ENCODE results near the gene ANO3. TPM values are rescaled to one million over a fixed set of nuclear protein-coding genes. Genes with fewer than 3 reads are reported as not detected.

ANO3 gene
- total RNA-seq, 1 donor from 2014 or later: 8.2 TPM

- H3K4me3 ChIP-seq: no peak overlapping the region
- intact Hi-C loops (cut with DNase I): no loop called here
- H3K27ac ChIP-seq: no peak overlapping the region
- no peaks in the 10 kb centered on the region for H3K9me3 ChIP-seq
- no peaks in the 10 kb centered on the region for H3K27me3 ChIP-seq
- DNase-seq (ENCODE audit: low spot score in 2 of 2): no peak
- no peaks in the 10 kb centered on the region for H3K36me3 ChIP-seq
- no peaks in the 10 kb centered on the region for H3K4me1 ChIP-seq
- no peak for TF ChIP-seq CTCF (IDR thresholded peaks at IDR 0.05)
Observed at GRCh38 chr11:26335903-26336302, 4.0 kb downstream of the ANO3 start.

DNA sequence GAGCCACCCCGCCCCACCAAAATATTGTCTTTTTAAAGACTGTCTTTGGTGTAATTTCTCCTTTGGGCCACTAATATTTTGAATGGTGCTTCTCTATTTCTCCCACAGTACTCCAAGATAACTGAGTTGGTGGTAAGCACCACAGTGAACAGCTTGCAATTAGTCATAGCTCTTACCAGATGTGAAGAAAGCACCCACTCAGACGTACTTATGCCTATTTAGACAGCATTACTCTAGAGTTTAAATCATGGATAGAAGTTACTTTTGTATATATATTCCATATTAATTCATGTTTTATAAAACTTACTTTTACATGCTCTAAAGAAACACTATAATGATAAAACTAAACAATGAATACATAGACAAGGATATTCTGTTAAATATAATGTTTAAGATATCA is 12.7 kb downstream of the ANO3 start:
- no peaks in the 10 kb centered on the region for H3K36me3 ChIP-seq
- H3K9me3 ChIP-seq: no peaks in the 10 kb centered on the region
- no peak for TF ChIP-seq CTCF (IDR thresholded peaks at IDR 0.05)
- no peak overlapping the region for H3K27ac ChIP-seq
- intact Hi-C loops (cut with DNase I): no loop called here
- no peaks in the 10 kb centered on the region for H3K4me1 ChIP-seq
- H3K4me3 ChIP-seq: no peak overlapping the region
- no peaks in the 10 kb centered on the region for H3K27me3 ChIP-seq
- DNase-seq (ENCODE audit: low spot score in 2 of 2): no peak

DNA sequence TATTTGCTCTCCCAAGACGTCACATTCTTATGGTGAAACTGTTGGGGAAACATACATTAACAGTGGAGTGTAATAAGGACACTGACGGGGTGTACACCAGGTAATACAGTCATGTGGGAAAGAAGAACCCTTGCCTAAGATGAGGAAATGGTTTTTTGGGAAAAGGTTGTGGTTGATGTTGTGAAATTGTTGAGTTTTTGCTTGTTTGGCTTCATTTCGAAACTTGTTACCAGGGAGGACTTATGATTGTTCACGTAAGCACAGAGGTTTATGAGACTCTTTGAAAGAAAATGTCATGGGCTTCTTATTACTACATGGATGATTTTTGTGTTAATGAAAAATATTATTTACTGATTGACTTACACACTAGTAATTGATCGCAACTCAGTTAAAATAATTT is 16.8 kb downstream of the ANO3 start:
- DNase-seq (ENCODE audit: low spot score in 2 of 2): no peak
- Histone ChIP-seq H3K4me3 (no peak overlapping the region), H3K4me1 (no peaks in the 10 kb centered on the region), H3K9me3 (no peaks in the 10 kb centered on the region), H3K27ac (no peak overlapping the region), H3K36me3 (no peaks in the 10 kb centered on the region), H3K27me3 (no peaks in the 10 kb centered on the region)
- TF ChIP-seq CTCF (IDR thresholded peaks at IDR 0.05): no peak
- intact Hi-C loops (cut with DNase I): no loop called here

GRCh38 chr11:26350002-26350401 is 18.1 kb downstream of the ANO3 start:
- no peak for TF ChIP-seq CTCF (IDR thresholded peaks at IDR 0.05)
- no peak overlapping the region for H3K4me3 ChIP-seq
- H3K27me3 ChIP-seq: no peaks in the 10 kb centered on the region
- intact Hi-C loops (cut with DNase I): no loop called here
- no peaks in the 10 kb centered on the region for H3K36me3 ChIP-seq
- DNase-seq (ENCODE audit: low spot score in 2 of 2): no peak
- no peaks in the 10 kb centered on the region for H3K9me3 ChIP-seq
- H3K27ac ChIP-seq: no peak overlapping the region
- no peaks in the 10 kb centered on the region for H3K4me1 ChIP-seq

- no peak overlapping the region for H3K27ac ChIP-seq
- TF ChIP-seq CTCF (IDR thresholded peaks at IDR 0.05): no peak
- H3K4me3 ChIP-seq: no peak overlapping the region
- H3K36me3 ChIP-seq: no peaks in the 10 kb centered on the region
- no peaks in the 10 kb centered on the region for H3K4me1 ChIP-seq
- H3K27me3 ChIP-seq: no peaks in the 10 kb centered on the region
- intact Hi-C loops (cut with DNase I): no loop called here
- H3K9me3 ChIP-seq: no peaks in the 10 kb centered on the region
- DNase-seq (ENCODE audit: low spot score in 2 of 2): no peak
Observed at GRCh38 chr11:26353010-26353409, 21.1 kb downstream of the ANO3 start.

DNA sequence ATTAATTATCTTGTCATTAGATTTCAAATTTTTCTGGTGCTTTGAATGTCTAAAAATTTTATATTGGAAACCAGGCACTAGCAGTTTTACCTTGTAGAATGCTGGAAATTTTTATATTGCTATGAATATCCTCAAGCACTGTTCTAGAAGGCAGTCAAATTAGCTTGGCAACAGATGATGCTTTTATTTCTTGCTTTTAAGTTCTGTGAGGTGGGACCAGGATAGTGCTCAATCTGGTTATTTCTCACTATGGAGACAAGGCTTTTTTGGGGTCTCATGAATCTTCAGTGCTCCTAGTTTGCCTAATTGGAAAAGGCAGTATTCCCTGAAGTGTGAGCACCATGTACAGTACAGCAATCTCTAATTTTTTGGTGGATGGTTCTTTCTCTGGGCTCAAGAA is 27.1 kb downstream of the ANO3 start:
- Histone ChIP-seq H3K4me1 (no peaks in the 10 kb centered on the region), H3K36me3 (no peaks in the 10 kb centered on the region), H3K27ac (no peak overlapping the region), H3K27me3 (no peaks in the 10 kb centered on the region), H3K4me3 (no peak overlapping the region), H3K9me3 (no peaks in the 10 kb centered on the region)
- DNase-seq (ENCODE audit: low spot score in 2 of 2): no peak
- intact Hi-C loops (cut with DNase I): no loop called here
- no peak for TF ChIP-seq CTCF (IDR thresholded peaks at IDR 0.05)
